SK-N-SH (cell line): ENCODE data around the gene CUBN. TPM values are rescaled to one million over a fixed set of nuclear protein-coding genes. Genes with fewer than 3 reads are reported as not detected.

ENCODE experiments used
- CTCF ChIA-PET: fragments of 300-600, 350-600 bp; formaldehyde crosslinking; extraction: SDS; loops from one replicate; lab custom pipeline; 2021; lab: Yijun Ruan, JAX
- POLR2A ChIA-PET: fragments of 350-600 bp; sonication (Branson Sonifier 250); formaldehyde crosslinking; extraction: SDS; loops from one replicate; lab custom pipeline; 2020; ENCODE audit warnings: antibody characterized with exemption, inconsistent platforms; lab: Yijun Ruan, JAX
- DNase-seq: peaks from one replicate; pipeline ENCODE4 v3.0.0; 2012
- H2AFZ ChIP-seq: fragments of 200-600 bp; sonication (generic); 2 replicates; pipeline ENCODE4 v1.8.1; 2016; ENCODE audit warnings: antibody characterized with exemption, mild to moderate bottlenecking, low read depth
- H3F3A ChIP-seq: fragments of 200-600 bp; sonication (generic); replicated peaks from 2 replicates; pipeline ENCODE3; 2016; ENCODE audit warnings: antibody characterized with exemption, mild to moderate bottlenecking; ENCODE audit not compliant: insufficient read depth
- H3K27ac ChIP-seq, 2 experiments: fragments of 200-500 bp in 1 of 2; fragments of 200-600 bp in 1 of 2; sonication (Bioruptor generic) in 1 of 2; sonication (generic), shearing (Covaris generic) in 1 of 2; 2 replicates each; pipeline versions ENCODE4 v1.5.1 to v1.6.1; 2014 to 2016; ENCODE audit warnings: low read depth in 2 of 2, inconsistent platforms in 1 of 2, low read length in 1 of 2, mild to moderate bottlenecking in 1 of 2, mixed read lengths in 1 of 2
- H3K27me3 ChIP-seq: fragments of 200-600 bp; sonication (generic), shearing (Covaris generic); 2 replicates; pipeline ENCODE4 v1.6.1; 2016; ENCODE audit warnings: mixed run types; ENCODE audit not compliant: insufficient read depth
- H3K36me3 ChIP-seq, 2 experiments: fragments of 200-500 bp in 1 of 2; fragments of 200-600 bp in 1 of 2; sonication (Bioruptor generic) in 1 of 2; sonication (generic) in 1 of 2; replicated peaks in 1 of 2; 2 replicates each; pipeline versions ENCODE3 to v1.5.1; 2014 to 2016; ENCODE audit warnings: low read length in 1 of 2, mild to moderate bottlenecking in 1 of 2; ENCODE audit not compliant: insufficient read depth in 2 of 2, control insufficient read depth in 1 of 2
- H3K4me1 ChIP-seq, 2 experiments: fragments of 200-500 bp in 1 of 2; fragments of 200-600 bp in 1 of 2; sonication (Bioruptor generic) in 1 of 2; sonication (generic), shearing (Covaris generic) in 1 of 2; 2 replicates each; pipeline versions ENCODE4 v1.5.1 to v1.6.1; 2014 to 2016; ENCODE audit warnings: low read depth in 1 of 2, low read length in 1 of 2, mixed run types in 1 of 2; ENCODE audit not compliant: insufficient read depth in 2 of 2, control insufficient read depth in 1 of 2
- H3K4me2 ChIP-seq: fragments of 200-600 bp; sonication (generic), shearing (Covaris generic); 2 replicates; pipeline ENCODE4 v1.6.1; 2017; ENCODE audit warnings: mixed run types
- H3K4me3 ChIP-seq, 2 experiments: fragments of 200-500 bp in 1 of 2; fragments of 200-600 bp in 1 of 2; sonication (Bioruptor generic) in 1 of 2; sonication (generic), shearing (Covaris generic) in 1 of 2; 2 replicates each; pipeline versions ENCODE4 v1.5.1 to v1.8.1; 2014 to 2016; ENCODE audit warnings: low read depth in 2 of 2, inconsistent platforms in 1 of 2, low read length in 1 of 2, mild to moderate bottlenecking in 1 of 2, mixed read lengths in 1 of 2, moderate library complexity in 1 of 2
- H3K79me2 ChIP-seq: fragments of 200-600 bp; sonication (generic); 2 replicates; pipeline ENCODE4 v1.8.1; 2017; ENCODE audit warnings: mild to moderate bottlenecking; ENCODE audit not compliant: insufficient read depth
- H3K9ac ChIP-seq: fragments of 200-600 bp; sonication (generic); 2 replicates; pipeline ENCODE4 v1.6.1; 2017; ENCODE audit warnings: mixed run types
- H3K9me2 ChIP-seq: fragments of 200-600 bp; sonication (generic); 2 replicates; pipeline ENCODE4 v1.6.1; 2017; ENCODE audit warnings: mixed run types
- H3K9me3 ChIP-seq: fragments of 200-600 bp; sonication (generic); 2 replicates; pipeline ENCODE4 v1.6.1; 2017; ENCODE audit warnings: mixed run types, mild to moderate bottlenecking, moderate library complexity
- H4K20me1 ChIP-seq: fragments of 200-600 bp; sonication (generic); 2 replicates; pipeline ENCODE4 v1.6.1; 2017; ENCODE audit warnings: mild to moderate bottlenecking, mixed run types; ENCODE audit not compliant: insufficient read depth
- ELF1 ChIP-seq: IDR thresholded peaks from 2 replicates; pipeline ENCODE4 v1.4.0; 2012
- FOXJ3 ChIP-seq: sonication (generic); formaldehyde crosslinking; IDR thresholded peaks from 2 replicates; pipeline ENCODE4 v1.5.1; 2020; ENCODE audit warnings: mild to moderate bottlenecking, missing genetic modification reagents
- FOXM1 ChIP-seq: IDR thresholded peaks from 2 replicates; pipeline ENCODE4 v1.4.0; 2012; ENCODE audit warnings: low read depth, mild to moderate bottlenecking
- GABPA ChIP-seq: IDR thresholded peaks from 2 replicates; pipeline ENCODE4 v1.4.0; 2012; ENCODE audit warnings: low read depth, mild to moderate bottlenecking
- JUND ChIP-seq: IDR thresholded peaks from 2 replicates; pipeline ENCODE4 v1.4.0; 2012
- MXI1 ChIP-seq: IDR thresholded peaks from 2 replicates; pipeline ENCODE4 v1.6.1; 2012; ENCODE audit warnings: mild to moderate bottlenecking, low read depth, low read length, improper control_type of control experiment
- NRF1 ChIP-seq: IDR thresholded peaks from 2 replicates; pipeline ENCODE4 v1.6.1; 2012; ENCODE audit warnings: low read depth, mild to moderate bottlenecking, low read length
- RCOR1 ChIP-seq: fragments of 150-350 bp; IDR thresholded peaks from 2 replicates; pipeline ENCODE4 v1.6.1; 2017; ENCODE audit warnings: antibody characterized with exemption, low read length
- REST ChIP-seq: IDR thresholded peaks from 2 replicates; pipeline ENCODE4 v1.6.1; 2012; ENCODE audit warnings: mild to moderate bottlenecking, low read depth, low read length, moderate library complexity
- RFX5 ChIP-seq: IDR thresholded peaks from 2 replicates; pipeline ENCODE4 v1.6.1; 2012; ENCODE audit warnings: mild to moderate bottlenecking, improper control_type of control experiment, low read length
- RXRA ChIP-seq: IDR thresholded peaks from 2 replicates; pipeline ENCODE4 v1.4.0; 2012; ENCODE audit warnings: low read depth, mild to moderate bottlenecking, borderline replicate concordance
- TAF1 ChIP-seq: IDR thresholded peaks from 2 replicates; pipeline ENCODE4 v1.6.1; 2012; ENCODE audit warnings: low read depth, mild to moderate bottlenecking, low read length, moderate library complexity, borderline replicate concordance
- USF2 ChIP-seq: fragments of 150-350 bp; IDR thresholded peaks from 2 replicates; pipeline ENCODE4 v1.6.1; 2017; ENCODE audit warnings: antibody characterized with exemption, low read length, low read depth, borderline replicate concordance
- YY1 ChIP-seq: IDR thresholded peaks from 2 replicates; pipeline ENCODE4 v1.4.0; 2012; ENCODE audit warnings: low read depth, mild to moderate bottlenecking
- WGBS: methylation state at CpG from one replicate; pipeline ENCODE4 v1.1.6; 2017; ENCODE audit warnings: low lambda C conversion rate; 5-methylcytosine and 5-hydroxymethylcytosine counted together
- polyA plus RNA-seq, 3 experiments: library from polyadenylated mRNA; depleted of rRNA; stranded (reverse); fragments of >200 nt; gene quantifications; 2 replicates each; pipeline ENCODE4 v1.2.3, GENCODE V29; 2012

The CUBN gene
- polyA plus RNA-seq, 1 of the 3 experiments (the other 2 are of a cell fraction) = 2.4 TPM

DNA sequence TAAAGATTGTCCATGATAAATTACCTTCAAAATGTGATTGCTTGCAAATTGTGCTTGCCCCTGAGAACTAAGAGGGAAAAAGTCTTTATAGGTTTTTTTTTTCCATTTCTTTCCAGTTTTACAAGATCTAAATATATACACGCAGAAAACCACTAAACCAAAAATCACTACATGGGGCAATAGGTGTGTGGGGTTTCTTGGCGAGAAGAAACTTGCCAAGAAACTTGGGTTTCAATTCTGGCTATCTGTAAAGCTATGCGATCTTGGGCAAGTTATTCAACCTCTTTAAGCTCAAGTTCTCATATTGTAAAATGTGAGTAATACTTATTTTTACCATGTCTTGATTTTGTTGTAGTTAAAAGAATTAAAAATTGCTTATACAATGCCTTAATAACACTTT lies 17.0 kb downstream of the CUBN start:
- Histone ChIP-seq H3F3A (peaks cover 36% of the 10 kb centered on the region), H3K9ac (no peak overlapping the region), H3K9me3 (no peaks in the 10 kb centered on the region), H3K27me3 (no peaks in the 10 kb centered on the region), H4K20me1 (no peaks in the 10 kb centered on the region), H3K4me1 (peaks cover 0 to 11% of the 10 kb centered on the region in 2 experiments), H3K79me2 (no peaks in the 10 kb centered on the region), H2AFZ (no peak overlapping the region; the same call in 1 of the 2 replicates)
- POLR2A ChIA-PET = no interaction called here
- WGBS = 74% methylated on average over 3 of the region's 3 CpGs
- TF ChIP-seq YY1 (no peak), RCOR1 (no peak), ELF1 (no peak), FOXJ3 (CRISPR knock-in tag) (no peak), TAF1 (no peak), GABPA (no peak), RXRA (no peak), NRF1 (no peak), REST (no peak), USF2 (no peak), FOXM1 (no peak), JUND (no peak), MXI1 (no peak), RFX5 (no peak)
- TF ChIP-seq, all 33 proteins: peak for 0
- Histone ChIP-seq H3K27ac (no peak overlapping the region), H3K4me2 (no peak overlapping the region), H3K9me2 (no peaks in the 10 kb centered on the region), H3K4me3 (no peak overlapping the region), H3K36me3 (no peaks in the 10 kb centered on the region)
- CTCF ChIA-PET = interaction anchor here (1.8 kb wide), 1 partner anchor 14 kb away, joined by 5 read pairs; no protein-coding TSS in a partner anchor
- no peak for DNase-seq
